LNCaP clone FGC (cell line): Measurements from ENCODE around the gene EXOSC2.
A peak's percentile ranks its signal among the peaks of the same experiment; 100 is the strongest.

Experiments used
- DNase-seq: peaks from one replicate; pipeline ENCODE4 v3.0.0-alpha.2; 2011; ENCODE audit warnings: low read depth
- H3K4me3 ChIP-seq: 2 replicates; pipeline ENCODE4 v1.5.1; 2011; ENCODE audit warnings: mild to moderate bottlenecking, low read depth, low read length, control low read depth
- CTCF ChIP-seq: IDR thresholded peaks from 2 replicates; pipeline ENCODE4 v1.5.1; 2012; ENCODE audit warnings: mild to moderate bottlenecking; ENCODE audit not compliant: control insufficient read depth, insufficient read depth; ENCODE audit errors: extremely low read depth

EXOSC2 gene

GRCh38 chr9:130696996-130697395 lies 3.4 kb downstream of the EXOSC2 start:
- DNase-seq, result no peak
- H3K4me3 ChIP-seq, result no peak overlapping the region

GRCh38 chr9:130698514-130698913 lies 4.9 kb downstream of the EXOSC2 start:
- TF ChIP-seq CTCF, result no peak
- no peak overlapping the region for H3K4me3 ChIP-seq
- no peak for DNase-seq

More at GRCh38 chr9:130696996-130697395, 3.4 kb downstream of the EXOSC2 start:
- TF ChIP-seq CTCF, result no peak

- TF ChIP-seq CTCF, result no peak
- no peak overlapping the region for H3K4me3 ChIP-seq
- no peak for DNase-seq
These were observed 5.5 kb downstream of the EXOSC2 start for GRCh38 chr9:130699047-130699446.

DNA sequence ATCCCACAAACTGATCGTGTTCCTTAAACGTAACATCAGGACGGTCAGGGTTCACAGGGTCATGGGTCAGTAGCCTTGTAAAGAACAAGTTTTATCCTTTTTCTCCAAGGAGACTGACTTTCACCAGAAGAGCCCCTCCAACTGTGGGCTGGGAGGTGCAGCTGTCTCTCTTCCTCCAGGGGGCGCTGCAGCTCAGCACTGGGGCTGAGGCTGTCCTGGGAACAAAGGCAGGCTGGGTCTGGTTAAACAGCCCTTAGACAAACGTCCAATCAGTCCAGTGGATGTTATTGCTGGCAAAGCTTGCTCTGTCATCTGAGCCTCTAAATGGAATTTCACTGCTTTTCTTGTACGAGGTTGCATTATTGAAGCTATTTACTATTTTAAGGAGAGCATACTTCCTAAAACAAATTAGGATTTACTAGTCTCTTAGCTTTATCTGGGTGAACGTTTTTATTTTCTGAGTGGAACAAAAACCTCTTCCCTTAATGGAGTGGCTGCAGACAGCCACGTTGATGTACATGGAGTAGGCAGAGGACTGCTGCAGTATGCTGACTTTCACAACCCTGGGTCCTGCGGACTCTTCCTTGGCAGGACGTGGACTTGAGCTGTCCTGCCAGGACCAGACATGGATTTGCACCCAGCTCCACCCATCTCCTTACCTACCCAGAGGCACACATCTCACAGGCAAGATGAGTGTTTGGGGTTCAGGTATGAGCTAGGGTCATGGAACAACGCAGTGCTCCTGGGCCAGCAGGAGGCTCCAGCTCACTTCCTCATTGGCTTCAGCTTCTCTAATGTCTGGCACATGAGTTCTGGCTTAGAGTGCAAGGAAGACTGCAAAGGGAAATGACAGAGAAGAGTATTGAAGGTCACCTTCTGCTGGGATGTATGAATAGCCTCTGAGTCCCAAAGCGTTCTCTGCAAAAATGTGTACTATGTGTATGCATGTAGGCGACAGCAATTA lies 7.8 kb downstream of the EXOSC2 start:
- TF ChIP-seq CTCF, result peak; percentile 87
- H3K4me3 ChIP-seq, result no peak overlapping the region
- peak; percentile 46 for DNase-seq

GRCh38 chr9:130703501-130703900 lies 9.9 kb downstream of the EXOSC2 start:
- no peak overlapping the region for H3K4me3 ChIP-seq
- no peak for TF ChIP-seq CTCF
- DNase-seq, result no peak

GRCh38 chr9:130707225-130707976 lies 13.8 kb downstream of the EXOSC2 start:
- TF ChIP-seq CTCF, result peak; percentile 66
- no peak overlapping the region for H3K4me3 ChIP-seq
- peak; percentile 34 for DNase-seq
